Naive thymus-derived CD4-positive, alpha-beta T cell (primary cell): ENCODE measurements around the gene ENOX1. TPM values are rescaled to one million over a fixed set of nuclear protein-coding genes. Genes with fewer than 3 reads are reported as not detected.

Experiments
- ATAC-seq: fragments of 150-1000 bp; cut with Tn5 transposase; 2 replicates; pipeline ENCODE4 v1.10.0; 2021; ENCODE audit warnings: mild to moderate bottlenecking, moderate library complexity
- CTCF ChIA-PET: fragments of 350-600 bp; sonication (Branson Sonifier 250); formaldehyde crosslinking; loops from one replicate; lab custom pipeline; 2021; ENCODE audit warnings: antibody characterized with exemption; lab: Charles Lee
- POLR2A ChIA-PET: fragments of 350-600 bp; sonication (Branson Sonifier 250); formaldehyde crosslinking; loops from one replicate; lab custom pipeline; 2021; ENCODE audit warnings: antibody characterized with exemption, inconsistent platforms; lab: Charles Lee
- DNase-seq, 9 donors: peaks; one replicate each; pipeline versions ENCODE4 v3.0.0 to v3.0.0-alpha.2; 2020 to 2022; ENCODE audit warnings: mixed read lengths in 1 of 9
- H3K27ac ChIP-seq: one replicate; pipeline ENCODE4 v1.7.0; 2013; ENCODE audit warnings: mild to moderate bottlenecking, low read depth, low read length, moderate library complexity
- H3K27me3 ChIP-seq, 2 donors: one replicate each; pipeline ENCODE4 v1.7.0; 2013; ENCODE audit warnings: low read length in 2 of 2, mild to moderate bottlenecking in 2 of 2, moderate library complexity in 2 of 2; ENCODE audit not compliant: control insufficient read depth in 2 of 2, insufficient read depth in 2 of 2
- H3K36me3 ChIP-seq, 3 experiments: 1 replicate in 2 of 3; 2 replicates in 1 of 3; pipeline ENCODE4 v1.7.0; 2013; ENCODE audit warnings: low read length in 3 of 3, mild to moderate bottlenecking in 3 of 3, moderate library complexity in 1 of 3; ENCODE audit not compliant: insufficient read depth in 3 of 3, control insufficient read depth in 2 of 3
- H3K4me1 ChIP-seq, 2 donors: one replicate each; pipeline ENCODE4 v1.7.0; 2013; ENCODE audit warnings: low read length in 2 of 2, mild to moderate bottlenecking in 2 of 2, moderate library complexity in 1 of 2; ENCODE audit not compliant: control insufficient read depth in 2 of 2, insufficient read depth in 2 of 2
- H3K4me3 ChIP-seq: 2 replicates; pipeline ENCODE4 v1.7.0; 2013; ENCODE audit warnings: mild to moderate bottlenecking, low read length
- H3K9me3 ChIP-seq, 3 experiments: 1 replicate in 2 of 3; 2 replicates in 1 of 3; pipeline ENCODE4 v1.7.0; 2013; ENCODE audit warnings: low read length in 3 of 3; ENCODE audit not compliant: control insufficient read depth in 2 of 3
- H3K27ac Mint-ChIP-seq, 9 donors: one replicate each; pipeline ENCODE4 v1.8.0; 2020 to 2022; ENCODE audit warnings: mixed read lengths in 9 of 9, mild to moderate bottlenecking in 8 of 9, moderate library complexity in 5 of 9, inconsistent platforms in 2 of 9
- H3K27me3 Mint-ChIP-seq, 5 donors: one replicate each; pipeline ENCODE4 v1.8.0; 2021 to 2022; ENCODE audit warnings: mixed read lengths in 5 of 5, mild to moderate bottlenecking in 1 of 5
- H3K36me3 Mint-ChIP-seq, 5 donors: one replicate each; pipeline ENCODE4 v1.8.0; 2020 to 2022; ENCODE audit warnings: mixed read lengths in 5 of 5, mild to moderate bottlenecking in 3 of 5, inconsistent platforms in 1 of 5
- H3K4me1 Mint-ChIP-seq, 7 donors: one replicate each; pipeline ENCODE4 v1.8.0; 2020 to 2022; ENCODE audit warnings: mixed read lengths in 7 of 7, mild to moderate bottlenecking in 3 of 7, inconsistent platforms in 1 of 7
- H3K4me3 Mint-ChIP-seq, 10 donors: one replicate each; pipeline ENCODE4 v1.8.0; 2020 to 2022; ENCODE audit warnings: mild to moderate bottlenecking in 10 of 10, mixed read lengths in 10 of 10, moderate library complexity in 6 of 10, inconsistent platforms in 2 of 10
- H3K9me3 Mint-ChIP-seq, 11 donors: one replicate each; pipeline ENCODE4 v1.8.0; 2020 to 2022; ENCODE audit warnings: mixed read lengths in 11 of 11, mild to moderate bottlenecking in 4 of 11, inconsistent platforms in 1 of 11, moderate library complexity in 1 of 11
- intact Hi-C, 2 donors: fragments of 100-400 bp; cut with micrococcal nuclease; formaldehyde crosslinking; loops; one replicate each; pipeline ENCODE4 v1.15.1; 2023
- polyA plus RNA-seq, 2 donors: library from polyadenylated mRNA; unstranded; fragments of 300-500 nt; fragmentation: Illumina TruSeq; gene quantifications; one replicate each; pipeline ENCODE4 v1.2.3, GENCODE V29; 2021
- total RNA-seq, 6 experiments: library from RNA in 5 of 6; stranded (reverse) in 5 of 6; gene quantifications; 1 replicate in 5 of 6; 2 replicates in 1 of 6; pipeline ENCODE4 v1.2.3 and lab custom pipeline; 2021 to 2026

ENOX1 gene
- total and polyA plus RNA-seq, 7 experiments from 2014 or later = 0.17 TPM; not detected in 6

- Histone ChIP-seq H3K27me3 (no peaks in the 10 kb centered on the region), H3K4me3 (no peak overlapping the region)
- intact Hi-C loops = no loop called here
Measured at GRCh38 chr13:43676320-43676719, 110.5 kb downstream of the ENOX1 start.

DNA sequence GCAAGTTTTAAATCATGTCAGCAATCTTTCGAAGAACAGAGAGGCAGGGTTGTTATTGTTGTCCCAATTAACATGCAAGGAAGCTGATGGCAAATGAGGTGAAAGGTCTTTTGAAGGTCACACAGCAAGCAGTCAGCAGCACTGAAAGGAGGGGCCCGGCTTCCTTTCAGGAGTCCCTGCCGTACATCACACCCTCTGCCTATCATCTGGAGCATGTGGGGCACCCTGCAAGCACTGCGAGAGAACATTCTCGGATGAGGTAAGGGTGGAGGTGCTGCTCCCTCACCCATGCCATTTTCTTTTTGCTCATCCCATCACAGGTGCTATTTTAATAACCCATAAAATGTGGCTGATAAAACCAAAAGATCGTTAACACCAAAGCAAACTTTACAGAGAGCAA lies 111.2 kb downstream of the ENOX1 start:
- Mint-ChIP-seq H3K36me3 (peaks cover 0 to 4% (median 0%) of the 10 kb centered on the region in 5 donors), H3K27ac (no peak overlapping the region), H3K4me3 (no peak overlapping the region), H3K4me1 (no peaks in the 10 kb centered on the region), H3K9me3 (peaks cover 0 to 5% (median 0%) of the 10 kb centered on the region in 11 donors), H3K27me3 (peaks cover 5 to 12% (median 9%) of the 10 kb centered on the region in 5 donors)
- no peak overlapping the region for H3K4me3 ChIP-seq
- H3K36me3 ChIP-seq = no peaks in the 10 kb centered on the region
- POLR2A ChIA-PET = no interaction called here
- H3K4me1 ChIP-seq = no peaks in the 10 kb centered on the region
- H3K27ac ChIP-seq = no peak overlapping the region
- H3K9me3 ChIP-seq = no peaks in the 10 kb centered on the region
- no peaks in the 10 kb centered on the region for H3K27me3 ChIP-seq
- DNase-seq (no peak), ATAC-seq (no peak)
- intact Hi-C loops = no loop called here
- CTCF ChIA-PET = no interaction called here

More at GRCh38 chr13:43676320-43676719, 110.5 kb downstream of the ENOX1 start:
- Mint-ChIP-seq H3K27ac (no peak overlapping the region), H3K4me3 (no peak overlapping the region), H3K4me1 (no peaks in the 10 kb centered on the region), H3K27me3 (peaks cover 1 to 8% (median 4%) of the 10 kb centered on the region in 5 donors), H3K9me3 (peaks cover 0 to 5% (median 0%) of the 10 kb centered on the region in 11 donors), H3K36me3 (no peaks in the 10 kb centered on the region)
- POLR2A ChIA-PET = no interaction called here
- DNase-seq (no peak), ATAC-seq (no peak)
- no peaks in the 10 kb centered on the region for H3K9me3 ChIP-seq
- CTCF ChIA-PET = no interaction called here
- H3K36me3 ChIP-seq = no peaks in the 10 kb centered on the region
- no peaks in the 10 kb centered on the region for H3K4me1 ChIP-seq
- no peak overlapping the region for H3K27ac ChIP-seq

DNA sequence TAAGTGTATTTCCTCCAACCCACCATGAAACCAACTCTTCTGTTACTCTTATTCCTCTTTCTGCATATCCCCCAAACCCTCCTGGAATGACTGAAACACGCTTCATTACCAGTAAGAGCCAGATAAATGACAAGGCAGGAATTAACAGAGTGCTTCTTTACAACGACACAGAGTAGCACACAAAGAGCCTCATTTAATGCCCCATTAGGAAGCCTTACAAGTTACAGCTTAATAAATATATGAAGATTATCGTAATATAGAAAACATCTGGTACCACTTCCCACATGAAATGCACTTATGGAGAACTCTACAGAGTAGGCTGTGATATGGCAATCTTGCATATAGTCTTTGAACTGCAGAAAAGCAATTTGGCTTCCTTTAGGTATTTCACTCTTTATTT lies 116.8 kb downstream of the ENOX1 start:
- no peak overlapping the region for H3K4me3 Mint-ChIP-seq
- H3K4me1 Mint-ChIP-seq = peaks cover 0 to 4% (median 4%) of the 10 kb centered on the region in 7 donors
- ATAC-seq = no peak
- no peaks in the 10 kb centered on the region for H3K36me3 ChIP-seq
- no peaks in the 10 kb centered on the region for H3K27me3 ChIP-seq
- no peak for DNase-seq
- no peaks in the 10 kb centered on the region for H3K9me3 ChIP-seq
- POLR2A ChIA-PET = no interaction called here
- no peak overlapping the region for H3K27ac ChIP-seq
- no peak overlapping the region for H3K27ac Mint-ChIP-seq
- peaks cover 4 to 10% (median 9%) of the 10 kb centered on the region in 5 donors for H3K27me3 Mint-ChIP-seq
- H3K4me1 ChIP-seq = no peaks in the 10 kb centered on the region
- H3K36me3 Mint-ChIP-seq = peaks cover 0 to 4% (median 0%) of the 10 kb centered on the region in 5 donors
- intact Hi-C loops = no loop called here
- CTCF ChIA-PET = no interaction called here
- H3K4me3 ChIP-seq = no peak overlapping the region
- peaks cover 0 to 2% (median 0%) of the 10 kb centered on the region in 11 donors for H3K9me3 Mint-ChIP-seq

DNA sequence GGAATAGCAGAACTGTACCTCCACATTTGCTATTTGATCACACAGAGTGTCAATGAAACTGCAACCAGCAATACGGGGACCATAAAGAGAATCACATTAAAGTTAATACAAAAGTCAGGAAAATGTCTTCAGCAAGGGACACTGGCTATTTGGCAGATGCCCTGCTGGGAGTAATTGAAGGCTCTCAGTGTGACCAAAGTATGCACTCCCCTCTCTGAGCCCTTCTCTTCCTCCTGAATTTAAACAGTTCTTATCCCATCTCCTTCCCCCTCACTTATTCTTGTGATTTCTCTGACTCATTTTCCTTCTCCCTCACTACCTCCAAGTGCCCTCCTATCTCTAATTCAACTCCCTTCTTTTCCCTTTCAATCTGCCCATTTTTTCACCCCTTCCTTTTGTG lies 117.7 kb downstream of the ENOX1 start:
- Histone ChIP-seq H3K36me3 (no peaks in the 10 kb centered on the region), H3K27ac (no peak overlapping the region), H3K9me3 (no peaks in the 10 kb centered on the region), H3K27me3 (no peaks in the 10 kb centered on the region), H3K4me3 (no peak overlapping the region), H3K4me1 (no peaks in the 10 kb centered on the region)
- Mint-ChIP-seq H3K36me3 (peaks cover 0 to 4% (median 0%) of the 10 kb centered on the region in 5 donors), H3K4me1 (peaks cover 3 to 12% (median 11%) of the 10 kb centered on the region in 7 donors), H3K4me3 (no peak overlapping the region), H3K27ac (no peak overlapping the region), H3K9me3 (peaks cover 0 to 2% (median 0%) of the 10 kb centered on the region in 11 donors), H3K27me3 (peaks cover 4 to 10% (median 9%) of the 10 kb centered on the region in 5 donors)
- DNase-seq = no peak
- CTCF ChIA-PET = no interaction called here
- intact Hi-C loops = no loop called here
- POLR2A ChIA-PET = no interaction called here
- no peak for ATAC-seq

- H3K4me3 Mint-ChIP-seq = no peak overlapping the region
- Histone ChIP-seq H3K9me3 (no peaks in the 10 kb centered on the region), H3K27ac (no peak overlapping the region), H3K4me3 (no peak overlapping the region), H3K36me3 (no peaks in the 10 kb centered on the region), H3K4me1 (no peaks in the 10 kb centered on the region), H3K27me3 (no peaks in the 10 kb centered on the region)
- ATAC-seq (no peak), DNase-seq (no peak)
- H3K9me3 Mint-ChIP-seq = peaks cover 0 to 2% (median 0%) of the 10 kb centered on the region in 11 donors
- peaks cover 4 to 12% (median 5%) of the 10 kb centered on the region in 5 donors for H3K27me3 Mint-ChIP-seq
- peaks cover 0 to 4% (median 0%) of the 10 kb centered on the region in 5 donors for H3K36me3 Mint-ChIP-seq
- H3K4me1 Mint-ChIP-seq = peaks cover 7 to 15% (median 11%) of the 10 kb centered on the region in 7 donors
- POLR2A ChIA-PET = interaction anchor here (1.5 kb wide), 1 partner anchor 17 kb away, joined by 3 read pairs; no protein-coding TSS in a partner anchor
- H3K27ac Mint-ChIP-seq = no peak overlapping the region
- CTCF ChIA-PET = no interaction called here
- intact Hi-C loops = no loop called here
Measured at GRCh38 chr13:43666403-43666802, 120.4 kb downstream of the ENOX1 start.

- no peak overlapping the region for H3K27ac ChIP-seq
- no peaks in the 10 kb centered on the region for H3K9me3 Mint-ChIP-seq
- H3K36me3 ChIP-seq = no peaks in the 10 kb centered on the region
- no peaks in the 10 kb centered on the region for H3K9me3 ChIP-seq
- DNase-seq (no peak), ATAC-seq (no peak)
- ChIA-PET CTCF (no interaction called here), POLR2A (interaction anchor here (1.5 kb wide), 1 partner anchor 16 kb away, joined by 3 read pairs; no protein-coding TSS in a partner anchor)
- no peaks in the 10 kb centered on the region for H3K36me3 Mint-ChIP-seq
- no peak overlapping the region for H3K27ac Mint-ChIP-seq
- no peaks in the 10 kb centered on the region for H3K4me1 ChIP-seq
- H3K27me3 ChIP-seq = no peaks in the 10 kb centered on the region
- no peak overlapping the region for H3K4me3 ChIP-seq
- intact Hi-C loops = no loop called here
- H3K4me1 Mint-ChIP-seq = peaks cover 7 to 15% (median 11%) of the 10 kb centered on the region in 7 donors
- H3K4me3 Mint-ChIP-seq = peak overlapping the region in 1 of 10 donors; percentile 36
- H3K27me3 Mint-ChIP-seq = peaks cover 0 to 9% (median 0%) of the 10 kb centered on the region in 5 donors
Measured at GRCh38 chr13:43665388-43665787, 121.4 kb downstream of the ENOX1 start.

DNA sequence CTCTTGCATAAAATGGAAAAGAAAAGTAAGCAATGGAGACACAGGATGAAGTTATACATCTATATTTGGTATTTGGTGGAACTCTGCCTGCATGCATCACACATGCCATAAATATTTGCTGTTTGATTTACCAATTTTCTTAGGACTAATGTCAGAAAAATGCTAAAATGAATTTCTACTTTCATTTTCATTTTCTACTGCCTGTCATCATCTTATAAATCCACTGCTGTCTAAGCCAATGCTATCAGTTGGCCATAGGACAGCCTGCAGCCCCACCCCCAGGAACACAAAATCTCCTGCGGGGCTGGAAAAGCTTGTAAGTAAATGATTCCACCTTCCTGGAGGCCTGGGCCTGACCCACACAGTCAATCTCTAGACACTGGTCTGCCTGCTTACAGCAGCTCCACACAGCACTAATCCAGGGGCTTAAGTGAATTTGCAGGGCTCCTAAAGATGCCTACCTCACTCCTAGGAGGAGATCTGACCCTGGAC lies 122.0 kb downstream of the ENOX1 start:
- POLR2A ChIA-PET = no interaction called here
- no peak for ATAC-seq
- H3K4me3 ChIP-seq = peak overlapping the region; percentile 11
- H3K9me3 ChIP-seq = no peaks in the 10 kb centered on the region
- no peaks in the 10 kb centered on the region for H3K27me3 ChIP-seq
- H3K27ac Mint-ChIP-seq = peak overlapping the region in 3 of 9 donors; percentile 5 to 58 (median 44)
- no peaks in the 10 kb centered on the region for H3K36me3 ChIP-seq
- intact Hi-C loops = no loop called here
- peak overlapping the region in 8 of 10 donors; percentile 26 to 66 (median 44) for H3K4me3 Mint-ChIP-seq
- H3K36me3 Mint-ChIP-seq = no peaks in the 10 kb centered on the region
- CTCF ChIA-PET = no interaction called here
- peaks cover 0 to 7% (median 4%) of the 10 kb centered on the region in 5 donors for H3K27me3 Mint-ChIP-seq
- DNase-seq = no peak
- no peaks in the 10 kb centered on the region for H3K9me3 Mint-ChIP-seq
- no peaks in the 10 kb centered on the region for H3K4me1 ChIP-seq
- no peak overlapping the region for H3K27ac ChIP-seq
- peaks cover 7 to 15% (median 11%) of the 10 kb centered on the region in 7 donors for H3K4me1 Mint-ChIP-seq
